ENCODE measurements around the gene AKTIP.
A peak's percentile ranks its signal among the peaks of the same experiment; 100 is the strongest.
"Not testable (repeated sequence)": the region's sequence is repeated elsewhere in the genome, so short reads cannot be mapped to it uniquely, and the experiment has no call there.

AKTIP gene

GRCh38 chr16:53502331-53503269, at the start of gene AKTIP:
TSS of gene AKTIP (minus strand) at chr16:53503209. CDS start at chr16:53500259, 2,950 bp downstream.
- peak; percentile 30 for DNase-seq

- DNase-seq = peak; percentile 50
Observed at GRCh38 chr16:53549970-53550690, 47.1 kb upstream of the AKTIP start.

GRCh38 chr16:53546988-53547391, 44.0 kb upstream of the AKTIP start:
- no peak for DNase-seq

GRCh38 chr16:53545433-53545832, 42.4 kb upstream of the AKTIP start:
- DNase-seq = peak; percentile 22

- no peak for DNase-seq
Observed at GRCh38 chr16:53542283-53542682, 39.3 kb upstream of the AKTIP start.

GRCh38 chr16:53541326-53541725, 38.3 kb upstream of the AKTIP start:
- DNase-seq = no peak

GRCh38 chr16:53539759-53540718, 37.0 kb upstream of the AKTIP start:
- not testable (repeated sequence) for DNase-seq

- DNase-seq = not testable (repeated sequence)
Observed at GRCh38 chr16:53539346-53539745, 36.3 kb upstream of the AKTIP start.

GRCh38 chr16:53537626-53538025, 34.6 kb upstream of the AKTIP start:
- no peak for DNase-seq

- DNase-seq = no peak
Observed at GRCh38 chr16:53534206-53534605, 31.2 kb upstream of the AKTIP start.

GRCh38 chr16:53530741-53531140, 27.7 kb upstream of the AKTIP start:
- DNase-seq = no peak

GRCh38 chr16:53530046-53530445, 27.0 kb upstream of the AKTIP start:
- no peak for DNase-seq

- DNase-seq = no peak
Observed at GRCh38 chr16:53529513-53529912, 26.5 kb upstream of the AKTIP start.

GRCh38 chr16:53528797-53529196, 25.8 kb upstream of the AKTIP start:
- no peak for DNase-seq

- no peak for DNase-seq
Observed at GRCh38 chr16:53523971-53524548, 21.1 kb upstream of the AKTIP start.

- no peak for DNase-seq
Observed at GRCh38 chr16:53523126-53523804, 20.3 kb upstream of the AKTIP start.

- DNase-seq = no peak
Observed at GRCh38 chr16:53519417-53520091, 16.5 kb upstream of the AKTIP start.

GRCh38 chr16:53518550-53519416, 15.8 kb upstream of the AKTIP start:
- DNase-seq = peak; percentile 73

- DNase-seq = no peak
Observed at GRCh38 chr16:53517851-53518250, 14.8 kb upstream of the AKTIP start.

- no peak for DNase-seq
Observed at GRCh38 chr16:53515811-53516210, 12.8 kb upstream of the AKTIP start.
